Activated CD4-positive, CD25-positive, alpha-beta regulatory T cell treated with anti-CD3 and anti-CD28 coated beads, Interleukin-2, amount 50 U/mL, for 24 hours (primary cell): Measurements from ENCODE around the gene ATF4.
A peak's percentile ranks its signal among the peaks of the same experiment; 100 is the strongest.
"Not testable (repeated sequence)": the region's sequence is repeated elsewhere in the genome, so short reads cannot be mapped to it uniquely, and the experiment has no call there.

ENCODE experiments used
- ATAC-seq, 2 donors: fragments of 150-1000 bp; cut with Tn5 transposase; one replicate each; pipeline ENCODE4 v1.10.0; 2021; ENCODE audit warnings: mild to moderate bottlenecking in 1 of 2, moderate library complexity in 1 of 2

The ATF4 gene

DNA sequence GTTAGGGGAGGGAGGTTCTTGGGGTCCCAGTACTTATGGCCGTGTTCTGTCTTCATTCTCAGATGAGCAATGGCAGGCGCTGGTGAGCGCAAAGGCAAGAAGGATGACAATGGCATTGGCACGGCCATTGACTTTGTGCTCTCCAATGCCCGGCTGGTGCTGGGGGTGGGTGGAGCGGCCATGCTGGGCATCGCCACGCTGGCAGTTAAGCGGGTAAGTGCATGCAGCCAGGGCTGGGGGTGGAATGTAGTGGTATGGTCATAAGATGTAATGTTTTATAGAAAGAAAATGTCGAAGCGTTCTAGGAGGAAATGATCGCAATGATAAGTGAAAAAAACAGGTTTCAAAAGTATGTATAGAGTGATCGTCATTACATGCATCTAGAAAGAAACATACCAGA, 9.1 kb upstream of the ATF4 start:
- no peak for ATAC-seq

- no peak for ATAC-seq
These were observed 8.3 kb upstream of the ATF4 start for GRCh38 chr22:39512026-39512425.

GRCh38 chr22:39513791-39514190, 6.6 kb upstream of the ATF4 start:
- ATAC-seq = no peak

- ATAC-seq = no peak
These were observed 5.9 kb upstream of the ATF4 start for GRCh38 chr22:39514373-39514973.

DNA sequence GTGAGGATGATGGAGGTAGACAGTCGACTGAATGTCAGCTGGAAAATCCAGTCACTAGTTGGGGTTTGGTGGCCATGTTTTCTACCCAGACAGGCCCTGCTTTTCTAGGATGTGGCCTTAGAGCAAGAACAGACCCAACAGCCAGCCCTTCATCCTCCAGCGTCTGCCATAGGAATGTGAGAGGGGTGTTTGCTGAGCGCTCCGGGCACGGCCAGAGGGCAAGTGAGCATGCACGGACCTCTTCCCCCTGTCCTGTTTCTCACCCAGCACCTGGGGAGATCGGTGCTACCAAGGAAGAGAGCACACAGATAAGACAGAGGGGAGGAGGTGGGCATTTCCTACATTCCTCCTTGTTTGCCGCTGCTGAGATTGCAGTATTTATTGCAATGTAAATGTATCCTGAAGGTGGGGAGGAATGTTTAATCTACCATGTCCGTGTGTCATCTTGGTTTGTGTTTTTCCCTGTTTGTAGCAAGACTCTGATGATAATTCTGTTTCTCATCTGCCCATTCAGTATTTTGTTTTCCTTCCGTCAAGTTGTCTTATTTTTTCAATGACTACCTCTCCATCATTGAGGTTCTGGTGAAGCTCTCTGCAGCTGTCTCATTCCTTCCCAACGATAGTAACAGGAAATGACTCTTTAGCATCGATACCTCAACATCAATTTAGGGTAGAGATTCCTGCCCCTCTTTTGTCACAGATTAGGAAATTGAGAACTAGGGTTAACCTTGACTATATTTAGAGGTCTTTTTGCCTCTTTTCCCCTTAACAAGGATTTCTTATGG, 4.9 kb upstream of the ATF4 start:
- no peak for ATAC-seq

- no peak for ATAC-seq
These were observed 2.9 kb upstream of the ATF4 start for GRCh38 chr22:39517470-39517869.

DNA sequence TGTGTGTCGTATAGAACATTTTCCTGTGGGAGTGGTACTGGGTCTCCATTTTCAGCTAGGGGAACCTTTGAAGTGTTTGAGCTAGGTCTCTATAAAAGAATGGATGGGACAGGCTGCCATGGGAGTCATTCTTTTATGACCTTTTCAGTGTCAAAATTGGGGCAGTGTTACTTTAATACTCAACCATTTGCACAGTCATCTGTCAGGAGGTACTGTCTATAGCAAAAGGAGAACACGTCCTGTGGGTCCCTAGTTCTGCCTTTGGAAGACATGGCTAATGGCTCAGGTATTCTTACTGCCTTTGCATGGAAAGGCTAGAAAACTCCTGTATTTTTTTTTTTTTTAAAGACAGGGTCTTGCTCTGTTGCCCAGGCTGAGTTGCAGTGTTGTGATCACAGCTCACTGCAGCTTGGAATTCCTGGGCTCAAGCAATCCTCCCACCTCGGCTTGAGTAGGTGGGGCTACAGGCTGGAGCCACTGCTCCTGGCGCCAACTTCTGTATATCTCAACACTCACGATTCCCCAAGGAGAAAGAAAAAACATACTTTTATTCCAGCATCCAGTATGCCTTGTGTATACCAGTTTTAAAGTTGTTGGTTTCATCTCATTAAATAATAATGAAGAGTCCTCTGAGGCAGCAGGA, 2.1 kb upstream of the ATF4 start:
- no peak for ATAC-seq

- no peak for ATAC-seq
These were observed 1.2 kb upstream of the ATF4 start for GRCh38 chr22:39518996-39519680.

- peak; percentile 90 to 91 for ATAC-seq
These were observed 609 bp upstream of the ATF4 start for GRCh38 chr22:39519681-39520225.

DNA sequence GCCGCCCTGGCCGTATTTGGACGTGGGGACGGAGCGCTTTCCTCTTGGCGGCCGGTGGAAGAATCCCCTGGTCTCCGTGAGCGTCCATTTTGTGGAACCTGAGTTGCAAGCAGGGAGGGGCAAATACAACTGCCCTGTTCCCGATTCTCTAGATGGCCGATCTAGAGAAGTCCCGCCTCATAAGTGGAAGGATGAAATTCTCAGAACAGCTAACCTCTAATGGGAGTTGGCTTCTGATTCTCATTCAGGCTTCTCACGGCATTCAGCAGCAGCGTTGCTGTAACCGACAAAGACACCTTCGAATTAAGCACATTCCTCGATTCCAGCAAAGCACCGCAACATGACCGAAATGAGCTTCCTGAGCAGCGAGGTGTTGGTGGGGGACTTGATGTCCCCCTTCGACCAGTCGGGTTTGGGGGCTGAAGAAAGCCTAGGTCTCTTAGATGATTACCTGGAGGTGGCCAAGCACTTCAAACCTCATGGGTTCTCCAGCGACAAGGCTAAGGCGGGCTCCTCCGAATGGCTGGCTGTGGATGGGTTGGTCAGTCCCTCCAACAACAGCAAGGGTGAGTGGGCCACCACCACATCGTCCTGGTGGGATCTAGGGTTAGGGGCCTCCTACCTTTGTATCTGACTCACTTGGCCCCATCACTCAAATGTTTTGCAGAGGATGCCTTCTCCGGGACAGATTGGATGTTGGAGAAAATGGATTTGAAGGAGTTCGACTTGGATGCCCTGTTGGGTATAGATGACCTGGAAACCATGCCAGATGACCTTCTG, 934 bp downstream of the ATF4 start:
- not testable (repeated sequence) for ATAC-seq

GRCh38 chr22:39522091-39522490, 1.7 kb downstream of the ATF4 start:
- not testable (repeated sequence) for ATAC-seq

DNA sequence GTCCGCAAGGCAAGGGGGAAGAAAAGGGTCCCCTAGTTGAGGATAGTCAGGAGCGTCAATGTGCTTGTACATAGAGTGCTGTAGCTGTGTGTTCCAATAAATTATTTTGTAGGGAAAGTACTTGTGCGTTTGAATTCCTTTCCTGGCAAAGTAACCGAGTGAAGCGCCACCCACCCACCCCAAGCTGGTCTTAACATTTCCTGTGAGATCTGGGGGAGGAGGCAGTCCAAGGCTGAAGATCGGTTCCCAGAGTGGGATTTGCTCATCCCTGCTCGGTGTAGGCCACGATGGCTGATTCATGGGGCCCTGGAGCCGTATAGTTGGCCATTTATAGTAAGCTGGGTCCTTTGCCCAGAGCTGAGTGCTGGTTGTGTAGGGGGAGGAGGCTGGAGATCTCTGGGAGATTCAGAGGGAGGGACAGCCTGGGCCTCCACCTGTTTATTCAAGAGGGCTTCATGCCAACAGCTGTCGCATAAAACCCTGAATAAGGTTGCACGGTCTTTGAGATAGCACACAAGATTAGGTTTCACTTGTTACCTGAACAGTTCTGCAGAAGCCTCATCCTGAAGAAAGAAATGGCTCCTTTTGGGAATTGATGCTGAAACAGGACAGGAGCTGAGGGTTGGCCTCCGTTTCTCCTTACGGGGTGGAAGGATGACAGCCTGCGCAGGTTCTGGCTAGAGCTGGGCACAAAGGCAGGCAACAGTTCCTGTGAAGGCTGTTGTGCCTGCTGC, 2.4 kb downstream of the ATF4 start:
- ATAC-seq = no peak

DNA sequence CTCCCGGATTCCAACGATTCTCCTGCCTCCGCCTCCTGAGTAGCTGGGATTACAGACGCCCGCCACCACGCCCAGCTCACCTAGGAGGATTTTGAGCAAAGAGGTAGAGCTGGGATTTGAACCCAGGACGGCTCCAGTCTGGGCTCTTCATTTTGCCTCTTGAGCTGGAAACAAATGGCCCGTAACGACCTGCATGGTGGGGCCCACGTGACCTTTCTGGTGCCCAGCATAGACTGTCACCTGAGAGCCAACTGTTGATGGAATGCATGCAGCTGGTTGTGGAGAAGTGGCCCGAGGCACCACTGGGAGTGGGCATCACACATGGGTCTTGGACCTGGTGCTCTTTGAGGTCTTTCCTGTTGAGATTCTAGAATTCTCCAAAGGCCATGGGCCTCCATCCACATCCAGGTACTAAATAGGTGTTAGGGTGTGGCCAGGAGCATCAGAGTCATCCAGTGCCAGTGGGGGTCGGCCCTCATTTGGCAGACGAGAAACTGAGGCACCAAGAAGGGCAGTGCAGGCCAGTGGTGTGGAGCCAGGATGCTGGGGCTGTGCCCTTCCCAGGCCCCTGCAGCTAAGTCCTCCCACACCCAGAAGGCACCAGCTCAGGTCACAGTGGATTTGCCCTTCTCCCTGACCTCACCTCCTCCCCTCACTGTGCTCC, 3.9 kb downstream of the ATF4 start:
- ATAC-seq = no peak

GRCh38 chr22:39524753-39525657, 4.6 kb downstream of the ATF4 start:
- ATAC-seq = no peak

DNA sequence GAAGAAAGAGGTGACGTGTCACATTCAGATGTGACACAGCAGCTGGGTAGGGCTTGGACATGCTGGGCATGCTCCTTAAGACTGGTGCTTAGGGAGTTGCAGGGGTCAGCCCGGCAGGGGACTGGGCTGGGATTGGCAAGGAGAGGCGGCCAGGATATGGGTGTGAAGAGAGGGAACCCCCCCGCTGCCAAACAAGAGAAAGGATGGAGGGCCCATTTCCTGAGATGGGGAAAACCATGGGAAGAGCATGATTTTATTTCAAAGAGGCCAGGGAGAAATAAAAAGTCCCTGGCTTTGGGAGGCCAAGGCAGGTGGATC, 5.3 kb downstream of the ATF4 start:
- no peak for ATAC-seq

GRCh38 chr22:39526736-39527171, 6.4 kb downstream of the ATF4 start:
- no peak for ATAC-seq

GRCh38 chr22:39527481-39527961, 7.2 kb downstream of the ATF4 start:
- ATAC-seq = no peak

DNA sequence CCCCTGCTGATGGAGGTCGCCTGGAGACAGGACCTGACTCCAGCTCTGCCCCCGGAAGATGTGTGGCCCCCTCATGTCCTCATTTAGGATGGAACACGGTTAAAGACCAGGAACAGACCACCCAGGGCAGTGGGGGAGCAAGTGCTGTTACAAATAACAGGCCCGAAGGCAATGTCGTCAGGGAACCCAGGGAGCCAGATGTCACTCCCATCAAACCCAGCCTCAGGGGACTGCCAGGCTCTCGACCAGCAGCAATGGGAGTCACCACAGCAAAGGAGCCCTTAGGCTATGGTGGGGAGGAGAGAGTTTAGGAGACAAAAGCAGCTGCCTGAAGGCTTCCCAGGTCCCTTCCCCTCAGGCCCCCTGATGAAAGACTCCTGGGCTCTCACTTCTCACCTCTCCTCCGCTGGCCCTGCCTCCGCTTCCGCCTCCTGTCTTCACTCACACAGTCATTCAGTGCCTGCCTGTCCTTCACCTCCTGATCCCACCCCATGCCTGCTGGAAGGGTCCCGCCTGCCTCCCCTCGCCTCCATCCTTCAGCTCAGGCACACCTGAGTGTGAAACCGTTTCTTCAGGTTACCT, 7.8 kb downstream of the ATF4 start:
- no peak for ATAC-seq

- ATAC-seq = peak; percentile 34 to 37
These were observed 8.5 kb downstream of the ATF4 start for GRCh38 chr22:39528681-39529486.
